ENCODE measurements around the gene CGB7. TPM values are rescaled to one million over a fixed set of nuclear protein-coding genes. Genes with fewer than 3 reads are reported as not detected.
"Not testable (repeated sequence)": the region's sequence is repeated elsewhere in the genome, so short reads cannot be mapped to it uniquely, and the experiment has no call there.

Gene CGB7
- total RNA-seq, 1 donor from 2014 or later = 0.25 TPM

GRCh38 chr19:49042177-49042576 lies 15.4 kb downstream of the CGB7 start:
- DNase-seq (ENCODE audit: low read depth) = no peak

GRCh38 chr19:49039736-49040135 lies 17.8 kb downstream of the CGB7 start:
- not testable (repeated sequence) for DNase-seq (ENCODE audit: low read depth)

GRCh38 chr19:49038557-49039276 lies 18.8 kb downstream of the CGB7 start:
- peak; percentile 41 for DNase-seq (ENCODE audit: low read depth)

- DNase-seq (ENCODE audit: low read depth) = not testable (repeated sequence)
Measured at GRCh38 chr19:49038111-49038510, 19.4 kb downstream of the CGB7 start.

- not testable (repeated sequence) for DNase-seq (ENCODE audit: low read depth)
Measured at GRCh38 chr19:49036815-49037214, 20.7 kb downstream of the CGB7 start, which contains the start of gene CGB1. Gene CGB1 (minus strand): TSS chr19:49036895. CDS start chr19:49036711, 184 bp downstream.

- DNase-seq (ENCODE audit: low read depth) = not testable (repeated sequence)
Measured at GRCh38 chr19:49031642-49032301, 25.8 kb downstream of the CGB7 start, which contains the start of gene CGB2. Gene CGB2 (plus strand): TSS chr19:49031890. CDS start chr19:49032096, 206 bp downstream.

- DNase-seq (ENCODE audit: low read depth) = not testable (repeated sequence)
Measured at GRCh38 chr19:49030323-49030722, 27.2 kb downstream of the CGB7 start.

- DNase-seq (ENCODE audit: low read depth) = not testable (repeated sequence)
Measured at GRCh38 chr19:49029749-49030148, 27.8 kb downstream of the CGB7 start.

GRCh38 chr19:49028686-49029085 lies 28.9 kb downstream of the CGB7 start:
- DNase-seq (ENCODE audit: low read depth) = not testable (repeated sequence)

GRCh38 chr19:49025599-49025998 lies 31.9 kb downstream of the CGB7 start:
- DNase-seq (ENCODE audit: low read depth) = not testable (repeated sequence)

- not testable (repeated sequence) for DNase-seq (ENCODE audit: low read depth)
Measured at GRCh38 chr19:49025088-49025487, 32.5 kb downstream of the CGB7 start.

- not testable (repeated sequence) for DNase-seq (ENCODE audit: low read depth)
Measured at GRCh38 chr19:49024233-49024632, 33.3 kb downstream of the CGB7 start, which contains the start of gene CGB3. Gene CGB3 (minus strand): TSS chr19:49024333. CDS start chr19:49023971, 362 bp downstream.

GRCh38 chr19:49022116-49022515 lies 35.4 kb downstream of the CGB7 start:
- DNase-seq (ENCODE audit: low read depth) = no peak

GRCh38 chr19:49020931-49021895 lies 36.3 kb downstream of the CGB7 start:
- peak; percentile 43 for DNase-seq (ENCODE audit: low read depth)

GRCh38 chr19:49020342-49020741 lies 37.2 kb downstream of the CGB7 start:
- no peak for DNase-seq (ENCODE audit: low read depth)

- no peak for DNase-seq (ENCODE audit: low read depth)
Measured at GRCh38 chr19:49019242-49019932, 38.2 kb downstream of the CGB7 start.

- not testable (repeated sequence) for DNase-seq (ENCODE audit: low read depth)
Measured at GRCh38 chr19:49018388-49019241, 38.9 kb downstream of the CGB7 start.

- DNase-seq (ENCODE audit: low read depth) = no peak
Measured at GRCh38 chr19:49017666-49018351, 39.7 kb downstream of the CGB7 start.

- DNase-seq (ENCODE audit: low read depth) = no peak
Measured at GRCh38 chr19:49017041-49017665, 40.4 kb downstream of the CGB7 start, which contains the start of gene LHB. Gene LHB (minus strand): TSS chr19:49017091. CDS start chr19:49017081, 10 bp downstream.

All from renal cortical epithelial cell (primary cell).